Activated CD8-positive, alpha-beta memory T cell treated with anti-CD3 and anti-CD28 coated beads for 36 hours (primary cell): ENCODE measurements around the gene GSTP1. TPM values are rescaled to one million over a fixed set of nuclear protein-coding genes. Genes with fewer than 3 reads are reported as not detected.

Source experiments
- CTCF ChIA-PET: fragments of 350-600 bp; sonication (Branson Sonifier 250); formaldehyde crosslinking; loops from one replicate; lab custom pipeline; 2021; ENCODE audit warnings: antibody characterized with exemption; lab: Charles Lee
- POLR2A ChIA-PET: fragments of 350-600 bp; sonication (Branson Sonifier 250); formaldehyde crosslinking; loops from one replicate; lab custom pipeline; 2021; ENCODE audit warnings: antibody characterized with exemption; lab: Charles Lee
- total RNA-seq, 2 experiments: library from RNA; stranded (reverse); gene quantifications; one replicate each; pipeline ENCODE4 v1.2.3, GENCODE V29; 2021

Gene GSTP1
- total RNA-seq, 2 experiments from 2014 or later, result 471 to 491 TPM

- ChIA-PET CTCF (no interaction called here), POLR2A (no interaction called here)
Measured at GRCh38 chr11:67633758-67634365, 50.2 kb downstream of the GSTP1 start.

- ChIA-PET POLR2A (interaction anchor here (0.6 to 1.1 kb wide), 2 partner anchors 16 to 190 kb away, joined by 5 to 10 read pairs; partner anchors contain the start of gene ACY3), CTCF (interaction anchor here (1.2 to 2.1 kb wide), 3 partner anchors 14 to 79 kb away, joined by 3 to 7 read pairs (median 4); no protein-coding TSS in a partner anchor)
Measured at GRCh38 chr11:67634366-67635230, 51.0 kb downstream of the GSTP1 start.

GRCh38 chr11:67635231-67635521, 51.6 kb downstream of the GSTP1 start:
- CTCF ChIA-PET, result interaction anchor here (1.2 to 2.1 kb wide), 3 partner anchors 13 to 79 kb away, joined by 3 to 7 read pairs (median 4); no protein-coding TSS in a partner anchor
- POLR2A ChIA-PET, result interaction anchor here (0.6 to 1.1 kb wide), 2 partner anchors 16 to 191 kb away, joined by 5 to 10 read pairs; partner anchors contain the start of gene ACY3

Other genes starting within 250 kb of the GSTP1 start
- gene POLD4, start 230.3 kb upstream of the GSTP1 start, total RNA-seq, result 10 to 100 TPM; 31.3 to 31.7 TPM
- 1 to 10 TPM; 2.9 to 3.5 TPM for gene CLCF1, start 210.2 kb upstream of the GSTP1 start, total RNA-seq
- gene RAD9A, start 191.8 kb upstream of the GSTP1 start, total RNA-seq, result 10 to 100 TPM; 35.2 to 37.4 TPM
- gene PPP1CA, start 182.0 kb upstream of the GSTP1 start, total RNA-seq, result 100 to 1,000 TPM; 308 to 323 TPM
- gene TBC1D10C, start 179.7 kb upstream of the GSTP1 start, total RNA-seq, result 100 to 1,000 TPM in 1 of 2 experiments, 10 to 100 TPM in 1; 98.1 to 103 TPM
- gene CARNS1, start 168.1 kb upstream of the GSTP1 start, total RNA-seq, result 1 to 10 TPM; 1.9 to 2.0 TPM
- 10 to 100 TPM; 82.8 to 85.6 TPM for gene RPS6KB2, start 155.3 kb upstream of the GSTP1 start, total RNA-seq
- gene PTPRCAP, start 146.1 kb upstream of the GSTP1 start, total RNA-seq, result 100 to 1,000 TPM; 147 to 151 TPM
- 100 to 1,000 TPM; 140 to 148 TPM for gene CORO1B, start 140.3 kb upstream of the GSTP1 start, total RNA-seq
- not detected for gene GPR152, start 131.1 kb upstream of the GSTP1 start, total RNA-seq
- under 1 TPM in 1 of 2 experiments, not detected in 1; 0.23 TPM for gene CABP4, start 128.5 kb upstream of the GSTP1 start, total RNA-seq
- 10 to 100 TPM; 46.4 to 47.7 TPM for gene TMEM134, start 114.6 kb upstream of the GSTP1 start, total RNA-seq
- 100 to 1,000 TPM; 154 to 159 TPM for gene AIP, start 100.8 kb upstream of the GSTP1 start, total RNA-seq
- 100 to 1,000 TPM; 102 to 104 TPM for gene PITPNM1, start 78.4 kb upstream of the GSTP1 start, total RNA-seq
- gene CDK2AP2, start 75.7 kb upstream of the GSTP1 start, total RNA-seq, result 10 to 100 TPM; 61.1 to 64.8 TPM
- gene CABP2, start 60.4 kb upstream of the GSTP1 start, total RNA-seq, result not detected
- gene NDUFV1, start 23.1 kb downstream of the GSTP1 start, total RNA-seq, result 100 to 1,000 TPM; 315 to 317 TPM
- gene NUDT8, start 46.1 kb downstream of the GSTP1 start, total RNA-seq, result 10 to 100 TPM; 28.3 to 28.9 TPM
- gene TBX10, start 56.0 kb downstream of the GSTP1 start, total RNA-seq, result not detected
- under 1 TPM; 0.21 to 0.50 TPM for gene ACY3, start 66.9 kb downstream of the GSTP1 start, total RNA-seq
- gene ALDH3B2, start 90.8 kb downstream of the GSTP1 start, total RNA-seq, result not detected